Transverse colon (tissue), 4 donors: Measurements from ENCODE around the gene ZNF621. TPM values are rescaled to one million over a fixed set of nuclear protein-coding genes. Genes with fewer than 3 reads are reported as not detected.

Experiments used
- DNase-seq: peaks from one replicate; pipeline ENCODE4 v3.0.0-alpha.2; 2019
- H3K27ac ChIP-seq, 4 donors: fragments of 200-600 bp; sonication (generic); 2 replicates each; pipeline ENCODE4 v1.5.1; 2016 to 2018; ENCODE audit warnings: inconsistent platforms in 4 of 4
- H3K27me3 ChIP-seq: fragments of 200-600 bp; sonication (generic); 2 replicates; pipeline ENCODE4 v1.5.1; 2017; ENCODE audit warnings: inconsistent platforms
- H3K36me3 ChIP-seq, 4 donors: fragments of 200-600 bp; sonication (generic); 2 replicates each; pipeline ENCODE4 v1.5.1; 2017 to 2019; ENCODE audit warnings: inconsistent platforms in 4 of 4
- H3K4me1 ChIP-seq, 4 donors: fragments of 200-600 bp; sonication (generic); 2 replicates each; pipeline ENCODE4 v1.5.1; 2017 to 2020; ENCODE audit warnings: inconsistent platforms in 4 of 4
- H3K4me3 ChIP-seq, 4 donors: fragments of 200-600 bp; sonication (generic); 1 replicate in 1 of 4; 2 replicates in 3 of 4; pipeline versions ENCODE4 v1.5.1 to v1.6.1; 2017 to 2019; ENCODE audit warnings: inconsistent platforms in 4 of 4
- H3K9me3 ChIP-seq, 2 donors: fragments of 200-600 bp; sonication (generic); 2 replicates each; pipeline ENCODE4 v1.5.1; 2017 to 2019; ENCODE audit warnings: inconsistent platforms in 2 of 2
- EP300 ChIP-seq: sonication (generic); formaldehyde crosslinking; IDR thresholded peaks from one replicate; pipeline ENCODE4 v1.6.1; 2017; ENCODE audit warnings: antibody characterized with exemption, low read depth
- POLR2A ChIP-seq: fragments of 450-650 bp; IDR thresholded peaks from one replicate; pipeline ENCODE4 v1.6.1; 2016; ENCODE audit warnings: antibody characterized with exemption, mild to moderate bottlenecking, moderate library complexity
- POLR2AphosphoS5 ChIP-seq, 3 donors: sonication (generic); formaldehyde crosslinking; IDR thresholded peaks; one replicate each; pipeline ENCODE4 v1.6.1; 2016; ENCODE audit warnings: antibody characterized with exemption in 3 of 3
- WGBS, 2 donors: methylation state at CpG; one replicate each; pipeline ENCODE4 v1.1.5; 2018; ENCODE audit warnings: low coverage in 1 of 2; 5-methylcytosine and 5-hydroxymethylcytosine counted together
- in situ Hi-C, 4 donors: fragments of 200-750 bp; cut with MboI; loops; one replicate each; pipeline versions ENCODE4 v1.15.0 to v1.15.1; 2017; ENCODE audit warnings: low sequenced_read_pairs in 3 of 4, low pct_ligation_motif_present in 1 of 4, low pct_unique_long_range_greater_than_20kb in 1 of 4
- intact Hi-C: fragments of 100-400 bp; cut with DNase I; formaldehyde crosslinking; loops from one replicate; pipeline ENCODE4 v1.15.1; 2023; ENCODE audit warnings: low total_unique reads
- total RNA-seq, 4 donors: library from RNA; depleted of rRNA; stranded (reverse); fragments of >200 nt; gene quantifications; one replicate each; pipeline ENCODE4 v1.1.0, GENCODE V29; 2016
- TF ChIP-seq, protein P1 (sequence below), 5 experiments: fragments of 200-600 bp in 3 of 5; fragments of 450-650 bp in 2 of 5; sonication (generic) in 3 of 5; IDR thresholded peaks; 1 replicate in 2 of 5; 2 replicates in 3 of 5; pipeline ENCODE4 v1.5.1; 2016 to 2017; ENCODE audit warnings: antibody characterized with exemption in 5 of 5, inconsistent platforms in 3 of 5, mild to moderate bottlenecking in 2 of 5, moderate library complexity in 1 of 5

The ZNF621 gene
- total RNA-seq, 4 donors from 2014 or later = 11.9 to 21.9 (median 16.2) TPM

- no peak for DNase-seq
- no peaks in the 10 kb centered on the region for H3K4me1 ChIP-seq
- 96 to 100% methylated on average over 1 to 3 of the region's 3 CpGs for WGBS, 2 donors
- intact Hi-C loops (no loop called here), in situ Hi-C loops (no loop called here)
- H3K27ac ChIP-seq = no peak overlapping the region
- no peak overlapping the region for H3K4me3 ChIP-seq
- H3K27me3 ChIP-seq = no peaks in the 10 kb centered on the region
- TF ChIP-seq EP300 (no peak), POLR2A (no peak), POLR2AphosphoS5 (IDR thresholded peaks at IDR 0.05) (no peak)
- TF ChIP-seq, protein P1, sequence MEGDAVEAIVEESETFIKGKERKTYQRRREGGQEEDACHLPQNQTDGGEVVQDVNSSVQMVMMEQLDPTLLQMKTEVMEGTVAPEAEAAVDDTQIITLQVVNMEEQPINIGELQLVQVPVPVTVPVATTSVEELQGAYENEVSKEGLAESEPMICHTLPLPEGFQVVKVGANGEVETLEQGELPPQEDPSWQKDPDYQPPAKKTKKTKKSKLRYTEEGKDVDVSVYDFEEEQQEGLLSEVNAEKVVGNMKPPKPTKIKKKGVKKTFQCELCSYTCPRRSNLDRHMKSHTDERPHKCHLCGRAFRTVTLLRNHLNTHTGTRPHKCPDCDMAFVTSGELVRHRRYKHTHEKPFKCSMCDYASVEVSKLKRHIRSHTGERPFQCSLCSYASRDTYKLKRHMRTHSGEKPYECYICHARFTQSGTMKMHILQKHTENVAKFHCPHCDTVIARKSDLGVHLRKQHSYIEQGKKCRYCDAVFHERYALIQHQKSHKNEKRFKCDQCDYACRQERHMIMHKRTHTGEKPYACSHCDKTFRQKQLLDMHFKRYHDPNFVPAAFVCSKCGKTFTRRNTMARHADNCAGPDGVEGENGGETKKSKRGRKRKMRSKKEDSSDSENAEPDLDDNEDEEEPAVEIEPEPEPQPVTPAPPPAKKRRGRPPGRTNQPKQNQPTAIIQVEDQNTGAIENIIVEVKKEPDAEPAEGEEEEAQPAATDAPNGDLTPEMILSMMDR (IDR thresholded peaks at IDR 0.05) = no peak
- peaks cover 13 to 22% of the 10 kb centered on the region in 2 donors for H3K9me3 ChIP-seq
- peaks cover 0 to 40% (median 19%) of the 10 kb centered on the region in 4 donors for H3K36me3 ChIP-seq
Observed at GRCh38 chr3:40487172-40487571, 37.6 kb upstream of the ZNF621 start.

DNA sequence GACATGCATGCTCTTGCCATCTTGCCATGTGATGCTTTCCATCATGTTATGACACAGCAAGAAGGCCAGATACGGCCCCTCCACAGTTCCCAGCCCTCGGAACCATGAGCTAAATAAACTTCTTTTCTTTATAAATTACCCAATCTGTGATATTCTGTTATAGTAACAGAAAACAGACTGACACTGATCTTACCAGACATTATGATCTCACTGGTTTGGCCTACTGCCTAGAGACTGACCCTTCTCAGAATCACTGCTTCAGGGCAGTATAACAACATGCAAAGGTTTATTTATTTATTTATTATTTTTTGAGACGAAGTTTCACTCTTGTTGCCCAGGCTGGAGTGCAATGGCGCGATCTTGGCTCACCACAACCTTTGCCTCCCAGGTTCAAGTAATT lies 33.8 kb upstream of the ZNF621 start:
- Histone ChIP-seq H3K9me3 (peaks cover 13 to 21% of the 10 kb centered on the region in 2 donors), H3K4me1 (no peaks in the 10 kb centered on the region), H3K27ac (no peak overlapping the region), H3K27me3 (no peaks in the 10 kb centered on the region), H3K36me3 (peaks cover 0 to 25% (median 12%) of the 10 kb centered on the region in 4 donors), H3K4me3 (no peak overlapping the region)
- DNase-seq = no peak
- intact Hi-C loops (no loop called here), in situ Hi-C loops (no loop called here)
- 86 to 89% methylated on average over 4 to 5 of the region's 5 CpGs for WGBS, 2 donors
- TF ChIP-seq POLR2A (no peak), POLR2AphosphoS5 (IDR thresholded peaks at IDR 0.05) (no peak), EP300 (no peak)
- TF ChIP-seq, protein P1 (IDR thresholded peaks at IDR 0.05) = no peak

DNA sequence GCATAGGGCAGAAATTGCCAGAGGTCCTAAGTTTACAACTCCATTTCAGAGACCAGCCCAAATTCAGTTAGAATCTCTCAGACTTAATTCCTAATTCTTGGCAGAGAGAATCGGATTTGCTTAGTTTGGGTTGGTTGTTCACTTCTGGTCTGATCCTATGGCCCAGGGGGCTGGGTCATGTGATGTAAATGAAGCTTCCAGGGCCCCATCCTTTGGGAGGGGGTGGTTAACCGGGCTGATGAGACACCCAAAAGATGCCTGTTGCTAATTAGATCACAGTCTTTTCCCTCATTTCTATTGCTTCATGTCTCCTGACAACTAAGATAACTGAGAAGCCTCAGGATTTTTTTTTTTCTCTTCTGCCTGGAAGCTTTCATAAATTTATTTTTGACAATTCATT lies 30.1 kb upstream of the ZNF621 start:
- intact Hi-C loops (no loop called here), in situ Hi-C loops (no loop called here)
- H3K4me3 ChIP-seq = no peak overlapping the region
- H3K27me3 ChIP-seq = no peaks in the 10 kb centered on the region
- H3K27ac ChIP-seq = no peak overlapping the region
- 60% methylated on average over 2 of the region's 2 CpGs; no CpG with 5 or more reads in 1 of the 2 donors for WGBS, 2 donors
- no peaks in the 10 kb centered on the region for H3K9me3 ChIP-seq
- TF ChIP-seq POLR2A (no peak), EP300 (no peak), POLR2AphosphoS5 (IDR thresholded peaks at IDR 0.05) (no peak)
- TF ChIP-seq, protein P1 (IDR thresholded peaks at IDR 0.05) = no peak
- no peak for DNase-seq
- no peaks in the 10 kb centered on the region for H3K4me1 ChIP-seq
- no peaks in the 10 kb centered on the region for H3K36me3 ChIP-seq

DNA sequence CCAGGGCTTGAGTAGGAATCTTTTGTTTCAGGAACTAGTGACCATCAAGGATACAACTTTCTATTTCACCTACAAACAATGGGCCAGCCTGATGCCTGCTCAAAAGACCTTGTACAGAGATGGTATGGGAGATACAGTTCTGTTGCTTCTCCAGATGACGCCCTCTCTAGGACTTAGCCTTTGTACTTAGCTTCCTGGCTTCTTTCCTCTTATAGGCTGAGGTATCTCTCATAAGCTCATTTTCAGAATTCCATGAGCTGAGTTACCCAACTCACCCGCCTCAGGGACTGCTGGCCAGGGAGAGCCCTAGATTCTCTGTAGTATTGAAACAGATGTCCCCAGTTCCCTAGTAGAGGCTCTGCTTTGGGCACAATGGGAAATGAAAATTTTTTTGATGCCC lies 27.5 kb upstream of the ZNF621 start:
- Histone ChIP-seq H3K4me1 (no peaks in the 10 kb centered on the region), H3K36me3 (no peaks in the 10 kb centered on the region), H3K27ac (no peak overlapping the region), H3K27me3 (no peaks in the 10 kb centered on the region), H3K9me3 (no peaks in the 10 kb centered on the region), H3K4me3 (no peak overlapping the region)
- 93% methylated on average over 2 of the region's 2 CpGs; no CpG with 5 or more reads in 1 of the 2 donors for WGBS, 2 donors
- intact Hi-C loops = no loop called here
- in situ Hi-C loops = no loop called here
- DNase-seq = no peak
- TF ChIP-seq POLR2A (no peak), POLR2AphosphoS5 (IDR thresholded peaks at IDR 0.05) (no peak), EP300 (no peak)
- TF ChIP-seq, protein P1 (IDR thresholded peaks at IDR 0.05) = no peak
